ENCODE measurements around the gene SH3RF3. TPM values are rescaled to one million over a fixed set of nuclear protein-coding genes. Genes with fewer than 3 reads are reported as not detected.
"Not testable (repeated sequence)": the region's sequence is repeated elsewhere in the genome, so short reads cannot be mapped to it uniquely, and the experiment has no call there.

SH3RF3 gene
- total RNA-seq, 2 experiments from 2014 or later, result 1.9 to 2.3 TPM

DNA sequence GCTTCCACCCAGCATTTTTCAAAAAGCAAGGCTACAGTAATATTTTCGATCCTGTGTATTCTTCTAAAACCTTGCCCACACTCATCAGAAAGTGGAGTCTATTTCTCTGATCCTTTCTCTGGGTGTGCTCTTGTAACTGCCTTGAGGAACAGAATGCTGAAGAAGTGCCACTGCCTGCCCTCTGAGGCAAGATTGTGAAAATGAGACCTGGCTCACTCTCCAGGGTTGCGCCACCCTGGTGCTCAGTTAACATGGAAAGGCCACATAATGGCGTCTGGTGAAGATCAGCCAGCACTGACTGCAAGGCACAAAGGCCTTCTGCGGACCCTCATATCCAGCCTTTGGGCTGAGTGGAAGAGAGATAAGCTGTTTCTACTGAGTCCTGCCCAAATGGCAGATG lies 11.2 kb upstream of the SH3RF3 start:
- Mint-ChIP-seq H3K4me1 (ENCODE audit: low read depth) (peaks cover 7% of the 10 kb centered on the region), H3K9me3 (peaks cover 3% of the 10 kb centered on the region), H3K4me3 (no peak overlapping the region), H3K27me3 (no peaks in the 10 kb centered on the region), H3K36me3 (ENCODE audit: low read depth) (no peaks in the 10 kb centered on the region), H3K27ac (no peak overlapping the region)
- CTCF ChIA-PET, result interaction anchor here (0.8 kb wide), 1 partner anchor 86 kb away, joined by 3 read pairs; no protein-coding TSS in a partner anchor
- POLR2A ChIA-PET, result no interaction called here
- intact Hi-C loops (cut with micrococcal nuclease), result no loop called here
- TF ChIP-seq, protein P1, sequence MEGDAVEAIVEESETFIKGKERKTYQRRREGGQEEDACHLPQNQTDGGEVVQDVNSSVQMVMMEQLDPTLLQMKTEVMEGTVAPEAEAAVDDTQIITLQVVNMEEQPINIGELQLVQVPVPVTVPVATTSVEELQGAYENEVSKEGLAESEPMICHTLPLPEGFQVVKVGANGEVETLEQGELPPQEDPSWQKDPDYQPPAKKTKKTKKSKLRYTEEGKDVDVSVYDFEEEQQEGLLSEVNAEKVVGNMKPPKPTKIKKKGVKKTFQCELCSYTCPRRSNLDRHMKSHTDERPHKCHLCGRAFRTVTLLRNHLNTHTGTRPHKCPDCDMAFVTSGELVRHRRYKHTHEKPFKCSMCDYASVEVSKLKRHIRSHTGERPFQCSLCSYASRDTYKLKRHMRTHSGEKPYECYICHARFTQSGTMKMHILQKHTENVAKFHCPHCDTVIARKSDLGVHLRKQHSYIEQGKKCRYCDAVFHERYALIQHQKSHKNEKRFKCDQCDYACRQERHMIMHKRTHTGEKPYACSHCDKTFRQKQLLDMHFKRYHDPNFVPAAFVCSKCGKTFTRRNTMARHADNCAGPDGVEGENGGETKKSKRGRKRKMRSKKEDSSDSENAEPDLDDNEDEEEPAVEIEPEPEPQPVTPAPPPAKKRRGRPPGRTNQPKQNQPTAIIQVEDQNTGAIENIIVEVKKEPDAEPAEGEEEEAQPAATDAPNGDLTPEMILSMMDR (IDR thresholded peaks at IDR 0.05), result no peak
- DNase-seq, result no peak
- ATAC-seq, result no peak

DNA sequence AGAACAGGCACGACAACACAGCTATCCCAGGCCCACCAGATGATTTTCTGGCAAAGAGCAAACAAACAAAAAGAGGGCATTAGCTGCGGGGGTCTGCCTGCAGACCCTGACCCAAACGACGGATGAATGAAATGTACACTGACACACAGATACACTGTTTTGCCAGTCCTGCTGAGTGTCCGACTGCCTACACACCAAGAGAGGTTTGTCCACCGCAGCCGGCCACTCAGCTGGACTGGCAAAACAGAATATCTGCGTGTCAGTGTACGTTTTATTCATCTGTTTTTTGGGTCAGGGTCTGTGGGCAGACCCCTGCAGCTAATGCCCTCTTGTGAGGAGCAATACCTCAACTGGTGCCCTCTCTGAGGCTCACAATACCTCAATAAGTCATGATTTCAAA lies 10.7 kb upstream of the SH3RF3 start:
- Mint-ChIP-seq H3K4me1 (ENCODE audit: low read depth) (peaks cover 7% of the 10 kb centered on the region), H3K9me3 (peaks cover 3% of the 10 kb centered on the region), H3K27me3 (peaks cover under 1% of the 10 kb centered on the region), H3K4me3 (no peak overlapping the region), H3K27ac (no peak overlapping the region), H3K36me3 (ENCODE audit: low read depth) (no peaks in the 10 kb centered on the region)
- intact Hi-C loops (cut with micrococcal nuclease), result no loop called here
- TF ChIP-seq, protein P1 (IDR thresholded peaks at IDR 0.05), result no peak
- DNase-seq (no peak), ATAC-seq (no peak)
- POLR2A ChIA-PET, result no interaction called here
- CTCF ChIA-PET, result interaction anchor here (0.8 to 1.3 kb wide), 2 partner anchors 9 to 87 kb away, joined by 3 read pairs; no protein-coding TSS in a partner anchor

DNA sequence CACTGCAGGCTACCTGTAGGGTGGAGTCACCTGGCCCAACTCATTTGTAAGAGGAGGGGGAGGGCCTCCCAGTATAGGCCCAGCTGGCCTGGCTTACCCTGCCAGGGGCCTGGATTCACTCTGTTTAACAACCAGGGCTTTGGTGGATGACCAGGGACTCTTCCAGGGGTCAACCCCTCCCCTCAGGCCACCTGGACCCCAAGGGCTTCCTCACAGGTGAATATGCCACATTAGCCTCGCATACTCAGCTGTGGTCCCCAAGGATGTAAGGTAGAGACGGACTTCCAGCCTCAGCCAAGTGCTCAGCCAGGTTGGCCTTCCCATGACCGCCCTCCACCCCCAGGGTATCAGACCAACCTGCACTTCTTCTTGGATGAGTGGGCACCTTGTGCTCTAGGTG lies 8.8 kb upstream of the SH3RF3 start:
- H3K27me3 Mint-ChIP-seq, result peaks cover 4% of the 10 kb centered on the region
- ATAC-seq (no peak), DNase-seq (no peak)
- ChIA-PET POLR2A (no interaction called here), CTCF (interaction anchor here (1.6 kb wide), 1 partner anchor 390 kb away, joined by 4 read pairs; no protein-coding TSS in a partner anchor)
- H3K4me1 Mint-ChIP-seq (ENCODE audit: low read depth), result peaks cover 13% of the 10 kb centered on the region
- no peaks in the 10 kb centered on the region for H3K9me3 Mint-ChIP-seq
- H3K36me3 Mint-ChIP-seq (ENCODE audit: low read depth), result no peaks in the 10 kb centered on the region
- no peak overlapping the region for H3K27ac Mint-ChIP-seq
- no peak overlapping the region for H3K4me3 Mint-ChIP-seq
- intact Hi-C loops (cut with micrococcal nuclease), result no loop called here
- TF ChIP-seq, protein P1 (IDR thresholded peaks at IDR 0.05), result no peak

DNA sequence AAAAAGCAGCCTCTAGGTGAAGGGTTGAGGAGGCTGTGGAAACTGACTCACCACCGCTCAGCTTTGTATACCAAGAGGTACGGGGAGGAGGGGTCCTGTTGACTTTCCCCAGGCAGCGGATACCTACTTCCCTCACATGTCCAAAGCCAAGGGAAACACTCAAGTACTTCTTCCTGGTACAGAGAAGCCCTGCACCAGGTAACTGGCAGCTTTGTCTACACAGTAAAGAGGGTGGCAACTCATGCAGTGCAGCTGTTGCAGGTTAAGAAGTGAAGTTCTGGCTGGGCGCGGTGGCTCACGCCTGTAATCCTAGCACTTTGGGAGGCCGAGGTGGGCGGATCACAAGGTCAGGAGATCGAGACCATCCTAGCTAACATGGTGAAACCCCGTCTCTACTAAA lies 8.3 kb upstream of the SH3RF3 start:
- H3K27me3 Mint-ChIP-seq; H3K4me3 Mint-ChIP-seq; intact Hi-C loops (cut with micrococcal nuclease); H3K27ac Mint-ChIP-seq; DNase-seq; H3K36me3 Mint-ChIP-seq (ENCODE audit: low read depth); H3K9me3 Mint-ChIP-seq; POLR2A ChIA-PET; ATAC-seq: not testable (repeated sequence)
- peaks cover 17% of the 10 kb centered on the region for H3K4me1 Mint-ChIP-seq (ENCODE audit: low read depth)
- CTCF ChIA-PET, result interaction anchor here (1.6 kb wide), 1 partner anchor 389 kb away, joined by 4 read pairs; no protein-coding TSS in a partner anchor

DNA sequence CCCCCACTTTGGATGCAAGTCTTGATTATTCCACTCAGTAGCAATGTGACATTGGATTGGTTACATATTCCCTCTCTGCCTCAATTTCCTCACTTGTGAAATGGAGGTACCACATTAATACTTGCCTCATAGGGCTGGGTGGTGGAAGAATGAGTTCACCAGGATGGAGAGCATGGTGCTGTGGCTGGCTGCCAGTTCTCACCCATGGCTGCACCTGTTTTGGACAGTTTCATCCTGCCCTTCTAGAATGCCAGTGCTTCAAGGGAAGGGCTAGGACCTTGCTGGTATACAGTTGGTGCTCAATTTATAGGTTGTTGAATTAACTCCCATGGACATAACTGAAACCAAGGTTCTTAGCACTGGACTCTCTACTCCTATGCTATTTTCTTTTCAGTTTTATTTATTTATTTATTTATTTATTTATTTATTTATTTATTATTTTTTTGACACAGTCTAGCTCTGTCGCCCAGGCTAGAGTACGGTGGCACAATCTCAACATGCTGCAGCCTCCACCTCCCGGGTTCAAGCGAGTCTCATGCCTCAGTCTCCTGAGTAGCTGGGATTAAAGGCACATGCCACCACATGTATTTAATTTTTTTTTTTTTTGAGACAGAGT lies 5.3 kb upstream of the SH3RF3 start:
- ChIA-PET CTCF (interaction anchor here (1.0 kb wide), 2 partner anchors 194 to 387 kb away, joined by 3 read pairs; no protein-coding TSS in a partner anchor), POLR2A (no interaction called here)
- DNase-seq (no peak), ATAC-seq (no peak)
- Mint-ChIP-seq H3K27ac (no peak overlapping the region), H3K36me3 (ENCODE audit: low read depth) (no peaks in the 10 kb centered on the region), H3K4me3 (no peak overlapping the region), H3K9me3 (no peaks in the 10 kb centered on the region), H3K4me1 (ENCODE audit: low read depth) (peaks cover 26% of the 10 kb centered on the region), H3K27me3 (peaks cover 10% of the 10 kb centered on the region)
- TF ChIP-seq, protein P1 (IDR thresholded peaks at IDR 0.05), result no peak
- intact Hi-C loops (cut with micrococcal nuclease), result no loop called here

Measured in activated CD8-positive, alpha-beta T cell treated with anti-CD3 and anti-CD28 coated beads for 36 hours (primary cell).